GM12878 (cell line): ENCODE results near the gene RINL. TPM values are rescaled to one million over a fixed set of nuclear protein-coding genes. Genes with fewer than 3 reads are reported as not detected.

ENCODE experiments used
- ATAC-seq: fragments of 200-7000 bp; cut with Tn5 transposase; 3 replicates; pipeline ENCODE4 v1.9.1; 2020; ENCODE audit warnings: mild to moderate bottlenecking, moderate library complexity
- BruUV-seq: library from RNA; stranded (reverse); fragments of 400-500 nt; replicated peaks from 2 replicates; lab custom pipeline; 2021; lab: Mats Ljungman, UMichigan
- CTCF ChIA-PET: fragments of 300-600 bp; sonication (Branson Sonifier 250); formaldehyde crosslinking; extraction: SDS; loops from one replicate; lab custom pipeline; 2021; ENCODE audit warnings: inconsistent platforms; lab: Yijun Ruan, JAX
- POLR2A ChIA-PET: fragments of 350-600 bp; formaldehyde crosslinking; extraction: SDS; loops from one replicate; lab custom pipeline; 2021; ENCODE audit warnings: inconsistent platforms; lab: Charles Lee
- RAD21 ChIA-PET: fragments of 300-600 bp; sonication (Branson Sonifier 250); formaldehyde crosslinking; loops from one replicate; lab custom pipeline; 2023; ENCODE audit warnings: antibody characterized with exemption; ENCODE audit not compliant: unreplicated experiment; lab: Charles Lee
- SMC1A ChIA-PET: fragments of 300-600 bp; sonication (Branson Sonifier 250); formaldehyde crosslinking; loops from one replicate; lab custom pipeline; 2023; ENCODE audit not compliant: unreplicated experiment, uncharacterized antibody; lab: Charles Lee
- DNase-seq: peaks from one replicate; pipeline ENCODE4 v3.0.0-alpha.2; 2011; ENCODE audit warnings: low read depth, low spot score
- FAIRE-seq: peaks from 3 replicates; lab custom pipeline; 2011; peaks lifted over from hg19 to GRCh38; lab: Jason Lieb, UNC
- H2AFZ ChIP-seq: 2 replicates; pipeline ENCODE4 v1.6.0; 2011; ENCODE audit warnings: low read depth, low read length, control low read depth; ENCODE audit not compliant: control insufficient read depth
- H3K27ac ChIP-seq: 2 replicates; pipeline ENCODE4 v1.5.1; 2011; ENCODE audit warnings: control low read depth; ENCODE audit not compliant: control insufficient read depth, insufficient read depth
- H3K27me3 ChIP-seq, 2 experiments: replicated peaks in 1 of 2; 2 replicates each; pipeline versions ENCODE4 v1.6.0 to v1.6.1; 2011; ENCODE audit warnings: low read length in 1 of 2; ENCODE audit not compliant: control insufficient read depth in 2 of 2, insufficient read depth in 2 of 2
- H3K36me3 ChIP-seq, 2 experiments: 2 replicates each; pipeline ENCODE4 v1.5.1; 2011; ENCODE audit warnings: low read length in 1 of 2; ENCODE audit not compliant: control insufficient read depth in 2 of 2, insufficient read depth in 2 of 2
- H3K4me1 ChIP-seq: 2 replicates; pipeline ENCODE4 v1.6.1; 2011; ENCODE audit warnings: mild to moderate bottlenecking, low read length, moderate library complexity, mixed read lengths; ENCODE audit not compliant: control insufficient read depth, insufficient read depth
- H3K4me2 ChIP-seq: 2 replicates; pipeline ENCODE4 v1.6.0; 2011; ENCODE audit warnings: control low read depth; ENCODE audit not compliant: control insufficient read depth, insufficient read depth
- H3K4me3 ChIP-seq: fragments of 200-600 bp; sonication (generic); 2 replicates; pipeline ENCODE4 v1.5.1; 2016
- H3K79me2 ChIP-seq: 2 replicates; pipeline ENCODE4 v1.6.0; 2011; ENCODE audit warnings: low read length; ENCODE audit not compliant: control insufficient read depth, insufficient read depth
- H3K9ac ChIP-seq: 2 replicates; pipeline ENCODE4 v1.8.0; 2011; ENCODE audit warnings: low read length, control low read depth, mixed read lengths; ENCODE audit not compliant: control insufficient read depth, insufficient read depth
- H3K9me3 ChIP-seq: replicated peaks from 3 replicates; pipeline ENCODE4 v1.5.1; 2011; ENCODE audit warnings: mild to moderate bottlenecking, low read length; ENCODE audit not compliant: control insufficient read depth, insufficient read depth
- H4K20me1 ChIP-seq: 2 replicates; pipeline ENCODE4 v1.6.0; 2011; ENCODE audit not compliant: control insufficient read depth, insufficient read depth
- ATF2 ChIP-seq: IDR thresholded peaks from 2 replicates; pipeline ENCODE4 v1.6.1; 2012; ENCODE audit warnings: low read length, inconsistent platforms
- IKZF1 ChIP-seq: fragments of 450-650 bp; conservative IDR thresholded peaks from 2 replicates; pipeline ENCODE4 v1.6.1; 2017; ENCODE audit warnings: antibody characterized with exemption, mild to moderate bottlenecking
- SMAD5 ChIP-seq: IDR thresholded peaks from 2 replicates; pipeline ENCODE4 v1.6.1; 2016; ENCODE audit warnings: antibody characterized with exemption, low read depth
- SMARCA5 ChIP-seq: fragments of 450-650 bp; IDR thresholded peaks from 2 replicates; pipeline ENCODE4 v1.6.1; 2017; ENCODE audit warnings: mild to moderate bottlenecking
- SRF ChIP-seq, 2 experiments: IDR thresholded peaks; 2 replicates each; pipeline ENCODE4 v1.6.1; 2011; ENCODE audit warnings: low read depth in 2 of 2, low read length in 2 of 2, mild to moderate bottlenecking in 1 of 2, moderate library complexity in 1 of 2
- WGBS: methylation state at CpG from one replicate; pipeline ENCODE4 v1.1.6; 2016; ENCODE audit warnings: low lambda C conversion rate; ENCODE audit not compliant: insufficient replicate concordance, insufficient coverage; ENCODE audit errors: missing lambda C conversion rate; 5-methylcytosine and 5-hydroxymethylcytosine counted together
- in situ Hi-C: fragments of 300-500 bp; cut with MboI; formaldehyde crosslinking; loops from 9 replicates; pipeline ENCODE4 v1.14.3; 2018; ENCODE audit warnings: mixed read lengths
- intact Hi-C: fragments of 100-400 bp; cut with micrococcal nuclease; formaldehyde crosslinking; loops from one replicate; pipeline ENCODE4 v1.14.2; 2022; ENCODE audit not compliant: unreplicated experiment
- polyA plus RNA-seq, 11 experiments: library from polyadenylated mRNA; depleted of rRNA in 4 of 11; unstranded in 6 of 11; stranded (reverse) in 5 of 11; fragments of >200 nt; fragmentation: Nextera tagmentation in 4 of 11; fragmentation: Illumina TruSeq in 1 of 11; extraction: Ambion mirVana in 4 of 11; extraction: Trizol in 1 of 11; gene quantifications; 1 replicate in 1 of 11; 2 replicates in 10 of 11; pipeline versions ENCODE4 v1.2.1 to v1.2.3, GENCODE V29; 2011 to 2016; ENCODE audit warnings: inconsistent platforms in 2 of 11, missing spikeins in 2 of 11, low read depth in 1 of 11
- total RNA-seq, 4 experiments: library from RNA; depleted of rRNA in 3 of 4; stranded (reverse); fragments of >200 nt in 3 of 4; fragmentation: Illumina TruSeq in 1 of 4; extraction: Trizol in 1 of 4; gene quantifications; 2 replicates each; pipeline versions ENCODE4 v1.2.1 to v1.2.3, GENCODE V29; 2013 to 2021
- TF ChIP-seq, protein P1 (sequence below): fragments of 450-650 bp; IDR thresholded peaks from 2 replicates; pipeline ENCODE4 v1.6.1; 2017; ENCODE audit warnings: mild to moderate bottlenecking
- TF ChIP-seq, protein P2 (sequence below): fragments of 450-650 bp; conservative IDR thresholded peaks from 2 replicates; pipeline ENCODE4 v1.6.1; 2017; ENCODE audit warnings: mild to moderate bottlenecking, moderate library complexity

The RINL gene
- total and polyA plus RNA-seq, 10 of the 15 experiments (the other 5 are each of a cell fraction or from before 2014, with no cell fraction given), result 14.5 to 64.2 (median 47.6) TPM

- ATAC-seq (no peak), FAIRE-seq (no peak), DNase-seq (no peak)
- no peaks in the 10 kb centered on the region; the same call in 1 of the 2 replicates for H3K4me1 ChIP-seq
- H3K4me3 ChIP-seq, result no peak overlapping the region
- H3K4me2 ChIP-seq, result no peak overlapping the region
- no peaks in the 10 kb centered on the region for H3K27me3 ChIP-seq
- no peak overlapping the region for H2AFZ ChIP-seq
- WGBS, result 63% methylated on average over 4 of the region's 4 CpGs
- H3K27ac ChIP-seq, result no peak overlapping the region
- intact Hi-C loops (loop anchor here (10.0 kb wide), 2 partner anchors 51 to 289 kb away; no protein-coding TSS in a partner anchor), in situ Hi-C loops (no loop called here)
- no peaks in the 10 kb centered on the region; the same call in 1 of the 2 replicates for H4K20me1 ChIP-seq
- SMC1A ChIA-PET, result no interaction called here
- BruUV-seq, result no TSS peak
- H3K79me2 ChIP-seq, result peaks cover 11% of the 10 kb centered on the region
- RAD21 ChIA-PET, result no interaction called here
- H3K36me3 ChIP-seq, result peaks cover 26 to 27% of the 10 kb centered on the region in 2 experiments
- no peak overlapping the region for H3K9ac ChIP-seq
- no peaks in the 10 kb centered on the region for H3K9me3 ChIP-seq
- POLR2A ChIA-PET, result interaction anchor here (0.5 to 6.1 kb wide), 2 partner anchors 14 to 483 kb away, joined by 3 to 43 read pairs; no protein-coding TSS in a partner anchor
- no peak for TF ChIP-seq SMARCA5
- TF ChIP-seq, protein P1, sequence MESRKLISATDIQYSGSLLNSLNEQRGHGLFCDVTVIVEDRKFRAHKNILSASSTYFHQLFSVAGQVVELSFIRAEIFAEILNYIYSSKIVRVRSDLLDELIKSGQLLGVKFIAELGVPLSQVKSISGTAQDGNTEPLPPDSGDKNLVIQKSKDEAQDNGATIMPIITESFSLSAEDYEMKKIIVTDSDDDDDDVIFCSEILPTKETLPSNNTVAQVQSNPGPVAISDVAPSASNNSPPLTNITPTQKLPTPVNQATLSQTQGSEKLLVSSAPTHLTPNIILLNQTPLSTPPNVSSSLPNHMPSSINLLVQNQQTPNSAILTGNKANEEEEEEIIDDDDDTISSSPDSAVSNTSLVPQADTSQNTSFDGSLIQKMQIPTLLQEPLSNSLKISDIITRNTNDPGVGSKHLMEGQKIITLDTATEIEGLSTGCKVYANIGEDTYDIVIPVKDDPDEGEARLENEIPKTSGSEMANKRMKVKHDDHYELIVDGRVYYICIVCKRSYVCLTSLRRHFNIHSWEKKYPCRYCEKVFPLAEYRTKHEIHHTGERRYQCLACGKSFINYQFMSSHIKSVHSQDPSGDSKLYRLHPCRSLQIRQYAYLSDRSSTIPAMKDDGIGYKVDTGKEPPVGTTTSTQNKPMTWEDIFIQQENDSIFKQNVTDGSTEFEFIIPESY, result no peak
- TF ChIP-seq SRF (IDR thresholded peaks at IDR 0.05; ENCODE audit: low read depth in 2 of 2, low read length in 2 of 2), result no peak
- TF ChIP-seq ATF2, result no peak
- no peak for TF ChIP-seq IKZF1
- TF ChIP-seq SMAD5, result no peak
- TF ChIP-seq, protein P2, sequence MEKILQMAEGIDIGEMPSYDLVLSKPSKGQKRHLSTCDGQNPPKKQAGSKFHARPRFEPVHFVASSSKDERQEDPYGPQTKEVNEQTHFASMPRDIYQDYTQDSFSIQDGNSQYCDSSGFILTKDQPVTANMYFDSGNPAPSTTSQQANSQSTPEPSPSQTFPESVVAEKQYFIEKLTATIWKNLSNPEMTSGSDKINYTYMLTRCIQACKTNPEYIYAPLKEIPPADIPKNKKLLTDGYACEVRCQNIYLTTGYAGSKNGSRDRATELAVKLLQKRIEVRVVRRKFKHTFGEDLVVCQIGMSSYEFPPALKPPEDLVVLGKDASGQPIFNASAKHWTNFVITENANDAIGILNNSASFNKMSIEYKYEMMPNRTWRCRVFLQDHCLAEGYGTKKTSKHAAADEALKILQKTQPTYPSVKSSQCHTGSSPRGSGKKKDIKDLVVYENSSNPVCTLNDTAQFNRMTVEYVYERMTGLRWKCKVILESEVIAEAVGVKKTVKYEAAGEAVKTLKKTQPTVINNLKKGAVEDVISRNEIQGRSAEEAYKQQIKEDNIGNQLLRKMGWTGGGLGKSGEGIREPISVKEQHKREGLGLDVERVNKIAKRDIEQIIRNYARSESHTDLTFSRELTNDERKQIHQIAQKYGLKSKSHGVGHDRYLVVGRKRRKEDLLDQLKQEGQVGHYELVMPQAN, result no peak
- CTCF ChIA-PET, result interaction anchor here (1.1 kb wide), 1 partner anchor 15 kb away, joined by 4 read pairs; no protein-coding TSS in a partner anchor
These were observed 44.0 kb downstream of the RINL start for GRCh38 chr19:38834104-38834490.
